ENCODE data around the gene GJC3.

DNA sequence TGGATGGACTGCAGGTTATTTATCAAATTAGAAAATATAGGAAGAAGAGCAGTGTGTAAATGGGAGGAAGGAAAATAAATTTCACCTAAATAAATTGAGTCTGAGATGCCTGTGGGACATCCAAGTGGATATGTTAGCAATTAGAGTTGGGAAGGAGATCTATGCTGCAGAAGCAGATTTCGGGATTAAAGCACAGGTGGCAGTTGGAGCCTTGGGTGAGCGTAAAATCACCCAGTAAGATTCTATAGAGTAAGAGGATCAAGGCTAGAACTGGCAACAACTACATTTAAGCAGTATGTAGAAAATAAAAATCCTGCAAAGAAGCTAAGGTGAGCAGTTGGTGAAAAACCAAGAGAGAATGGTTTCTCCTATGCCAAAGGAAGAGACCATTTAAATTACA, 18.4 kb downstream of the GJC3 start:
- TF ChIP-seq, protein P1, sequence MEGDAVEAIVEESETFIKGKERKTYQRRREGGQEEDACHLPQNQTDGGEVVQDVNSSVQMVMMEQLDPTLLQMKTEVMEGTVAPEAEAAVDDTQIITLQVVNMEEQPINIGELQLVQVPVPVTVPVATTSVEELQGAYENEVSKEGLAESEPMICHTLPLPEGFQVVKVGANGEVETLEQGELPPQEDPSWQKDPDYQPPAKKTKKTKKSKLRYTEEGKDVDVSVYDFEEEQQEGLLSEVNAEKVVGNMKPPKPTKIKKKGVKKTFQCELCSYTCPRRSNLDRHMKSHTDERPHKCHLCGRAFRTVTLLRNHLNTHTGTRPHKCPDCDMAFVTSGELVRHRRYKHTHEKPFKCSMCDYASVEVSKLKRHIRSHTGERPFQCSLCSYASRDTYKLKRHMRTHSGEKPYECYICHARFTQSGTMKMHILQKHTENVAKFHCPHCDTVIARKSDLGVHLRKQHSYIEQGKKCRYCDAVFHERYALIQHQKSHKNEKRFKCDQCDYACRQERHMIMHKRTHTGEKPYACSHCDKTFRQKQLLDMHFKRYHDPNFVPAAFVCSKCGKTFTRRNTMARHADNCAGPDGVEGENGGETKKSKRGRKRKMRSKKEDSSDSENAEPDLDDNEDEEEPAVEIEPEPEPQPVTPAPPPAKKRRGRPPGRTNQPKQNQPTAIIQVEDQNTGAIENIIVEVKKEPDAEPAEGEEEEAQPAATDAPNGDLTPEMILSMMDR (IDR thresholded peaks at IDR 0.05), result no peak
- TF ChIP-seq POLR2AphosphoS5 (IDR thresholded peaks at IDR 0.05) (no peak), POLR2A (IDR thresholded peaks at IDR 0.05) (no peak)
